Endothelial cell of umbilical vein (primary cell): ENCODE data around the gene SDK2. TPM values are rescaled to one million over a fixed set of nuclear protein-coding genes. Genes with fewer than 3 reads are reported as not detected.

Experiments
- BruUV-seq: library from RNA; stranded (reverse); fragments of 400-500 nt; replicated peaks from 2 replicates; lab custom pipeline; 2021; lab: Mats Ljungman, UMichigan
- CTCF ChIA-PET: fragments of 300-600, 350-600 bp; sonication (Branson Sonifier 250); formaldehyde crosslinking; loops from one replicate; lab custom pipeline; 2021; ENCODE audit warnings: antibody characterized with exemption, inconsistent platforms; lab: Charles Lee
- POLR2A ChIA-PET: fragments of 300-600, 350-600 bp; sonication (Branson Sonifier 250); formaldehyde crosslinking; loops from one replicate; lab custom pipeline; 2021; ENCODE audit warnings: antibody characterized with exemption, inconsistent platforms; lab: Charles Lee
- DNase-seq: peaks from one replicate; pipeline ENCODE4 v3.0.0-alpha.2; 2011; ENCODE audit warnings: low read depth, low spot score
- FAIRE-seq: peaks from 2 replicates; lab custom pipeline; 2011; peaks lifted over from hg19 to GRCh38; lab: Jason Lieb, UNC
- H2AFZ ChIP-seq: 2 replicates; pipeline ENCODE4 v1.6.0; 2012; ENCODE audit warnings: low read depth, low read length, control low read depth, inconsistent platforms
- H3K27ac ChIP-seq: 2 replicates; pipeline ENCODE4 v1.5.1; 2011; ENCODE audit warnings: low read depth, mild to moderate bottlenecking, control low read depth, low read length, moderate library complexity; ENCODE audit not compliant: insufficient read depth
- H3K27me3 ChIP-seq, 2 experiments: 2 replicates each; pipeline versions ENCODE4 v1.6.0 to v1.6.1; 2011; ENCODE audit warnings: low read length in 2 of 2, mixed read lengths in 1 of 2; ENCODE audit not compliant: control insufficient read depth in 2 of 2, insufficient read depth in 2 of 2
- H3K36me3 ChIP-seq, 2 experiments: 2 replicates in 1 of 2; 3 replicates in 1 of 2; pipeline ENCODE4 v1.5.1; 2011; ENCODE audit warnings: low read length in 2 of 2, mild to moderate bottlenecking in 1 of 2, moderate library complexity in 1 of 2; ENCODE audit not compliant: control insufficient read depth in 2 of 2, insufficient read depth in 2 of 2; ENCODE audit errors: extremely low read depth in 1 of 2
- H3K4me1 ChIP-seq: 3 replicates; pipeline ENCODE4 v1.5.1; 2011; ENCODE audit warnings: mild to moderate bottlenecking, low read length; ENCODE audit not compliant: control insufficient read depth, insufficient read depth; ENCODE audit errors: extremely low read depth
- H3K4me2 ChIP-seq: 2 replicates; pipeline ENCODE4 v1.6.1; 2011; ENCODE audit warnings: low read length, control low read depth, mixed read lengths; ENCODE audit not compliant: insufficient read depth
- H3K4me3 ChIP-seq, 3 experiments: fragments of 200-600 bp in 1 of 3; sonication (generic), shearing (Covaris generic) in 1 of 3; replicated peaks in 1 of 3; 2 replicates each; pipeline ENCODE4 v1.5.1; 2011 to 2016; ENCODE audit warnings: control low read depth in 3 of 3, low read length in 3 of 3, mild to moderate bottlenecking in 2 of 3, inconsistent platforms in 1 of 3, low read depth in 1 of 3, moderate library complexity in 1 of 3; ENCODE audit not compliant: insufficient read depth in 1 of 3
- H3K79me2 ChIP-seq: 2 replicates; pipeline ENCODE4 v1.6.0; 2012; ENCODE audit warnings: low read length, inconsistent platforms; ENCODE audit not compliant: control insufficient read depth, insufficient read depth
- H3K9ac ChIP-seq: replicated peaks from 2 replicates; pipeline ENCODE3; 2011; ENCODE audit warnings: low read length, control low read depth; ENCODE audit not compliant: insufficient read depth; ENCODE audit errors: extremely low read depth
- H3K9me1 ChIP-seq: replicated peaks from 3 replicates; pipeline ENCODE4 v1.6.0; 2011; ENCODE audit warnings: mild to moderate bottlenecking, low read length; ENCODE audit not compliant: control insufficient read depth, insufficient read depth; ENCODE audit errors: extremely low read depth
- H3K9me3 ChIP-seq: replicated peaks from 2 replicates; pipeline ENCODE4 v1.5.1; 2012; ENCODE audit warnings: low read length, inconsistent platforms; ENCODE audit not compliant: control insufficient read depth, insufficient read depth
- H4K20me1 ChIP-seq: replicated peaks from 2 replicates; pipeline ENCODE3; 2011; ENCODE audit warnings: mild to moderate bottlenecking, low read length; ENCODE audit not compliant: control insufficient read depth, insufficient read depth; ENCODE audit errors: extremely low read depth
- EZH2 ChIP-seq: IDR thresholded peaks from 2 replicates; pipeline ENCODE4 v1.6.1; 2012; ENCODE audit warnings: borderline replicate concordance, low read depth, mild to moderate bottlenecking, moderate library complexity, low read length, inconsistent platforms; ENCODE audit not compliant: severe bottlenecking
- FOS ChIP-seq: IDR thresholded peaks from 2 replicates; pipeline ENCODE4 v1.6.1; 2011; ENCODE audit warnings: mild to moderate bottlenecking, low read length, moderate library complexity, borderline replicate concordance; ENCODE audit not compliant: insufficient read depth
- GATA2 ChIP-seq: IDR thresholded peaks from 2 replicates; pipeline ENCODE4 v1.7.0; 2011; ENCODE audit warnings: low read depth, mild to moderate bottlenecking, moderate library complexity, mixed read lengths, low read length; ENCODE audit not compliant: insufficient read length, insufficient read depth
- JUN ChIP-seq: IDR thresholded peaks from 2 replicates; pipeline ENCODE4 v1.6.1; 2011; ENCODE audit warnings: borderline replicate concordance, low read depth; ENCODE audit not compliant: insufficient read length, insufficient read depth
- MYC ChIP-seq: IDR thresholded peaks from one replicate; pipeline ENCODE4 v1.6.1; 2011; ENCODE audit warnings: mild to moderate bottlenecking, low read depth, low read length
- POLR2A ChIP-seq: IDR thresholded peaks from 2 replicates; pipeline ENCODE4 v1.6.1; 2012; ENCODE audit warnings: low read depth, mild to moderate bottlenecking, control low read depth, low read length
- POLR2AphosphoS5 ChIP-seq: IDR thresholded peaks from 2 replicates; pipeline ENCODE4 v1.6.1; 2012; ENCODE audit warnings: low read depth, mild to moderate bottlenecking, control low read depth, low read length, moderate library complexity; ENCODE audit not compliant: insufficient read depth
- dilution Hi-C: fragments of 300-500 bp; cut with MboI; formaldehyde crosslinking; loops from one replicate; pipeline ENCODE4 v1.15.0; 2019; ENCODE audit warnings: low sequenced_read_pairs; ENCODE audit not compliant: extremely low pct_ligation_motif_present
- intact Hi-C: fragments of 100-400 bp; cut with micrococcal nuclease; formaldehyde crosslinking; loops from one replicate; pipeline ENCODE4 v1.10.0; 2022
- polyA plus RNA-seq, 4 experiments: library from polyadenylated mRNA; depleted of rRNA in 3 of 4; stranded (reverse) in 3 of 4; unstranded in 1 of 4; fragments of >200 nt; gene quantifications; 2 replicates each; pipeline versions ENCODE4 v1.2.1 to v1.2.3, GENCODE V29; 2011 to 2012; ENCODE audit warnings: missing spikeins in 1 of 4
- total RNA-seq: library from RNA; stranded (reverse); gene quantifications from 2 replicates; pipeline ENCODE4 v1.2.3, GENCODE V29; 2021
- TF ChIP-seq, protein P1 (sequence below), 2 donors: IDR thresholded peaks; 1 replicate in 1 of 2; 2 replicates in 1 of 2; pipeline ENCODE4 v1.5.1; 2011; ENCODE audit warnings: low read length in 2 of 2, mild to moderate bottlenecking in 2 of 2, moderate library complexity in 2 of 2, control low read depth in 1 of 2, inconsistent platforms in 1 of 2, low read depth in 1 of 2; ENCODE audit not compliant: insufficient read depth in 1 of 2; ENCODE audit errors: extremely low read depth in 1 of 2
- TF ChIP-seq, protein P2 (sequence below): IDR thresholded peaks from 2 replicates; pipeline ENCODE4 v1.6.1; 2011; ENCODE audit not compliant: insufficient read depth, insufficient read length

Gene SDK2
- total and polyA plus RNA-seq, 2 donors (not counting 3 experiments of a cell fraction or from before 2014, with no cell fraction given) = not detected

DNA sequence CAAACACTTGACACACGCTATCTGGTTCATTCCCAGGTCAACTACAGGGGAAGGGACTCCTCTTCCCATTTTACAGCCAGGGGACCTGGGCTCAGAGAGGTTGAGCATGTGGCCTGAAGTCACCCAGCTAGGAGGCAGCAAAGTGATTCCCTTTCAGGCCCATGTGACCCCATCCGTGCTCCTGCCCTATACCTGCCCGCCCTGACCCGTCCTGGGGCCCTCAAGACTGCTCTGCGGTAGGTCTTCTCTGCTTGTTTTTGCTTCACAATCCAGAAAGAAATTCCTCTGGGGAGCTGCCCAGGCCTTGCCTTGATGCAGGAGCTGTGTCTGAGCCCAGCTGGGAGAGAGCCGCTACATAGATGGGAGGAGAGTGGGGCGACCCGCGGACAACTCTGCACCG lies 161.4 kb downstream of the SDK2 start:
- no TSS peak for BruUV-seq
- no peaks in the 10 kb centered on the region for H3K27me3 ChIP-seq
- no peak overlapping the region for H3K27ac ChIP-seq
- intact Hi-C loops (no loop called here), dilution Hi-C loops (no loop called here)
- no peaks in the 10 kb centered on the region for H3K79me2 ChIP-seq
- H3K4me3 ChIP-seq = no peak overlapping the region
- no peak overlapping the region for H3K9ac ChIP-seq
- H3K36me3 ChIP-seq = no peaks in the 10 kb centered on the region
- H3K9me3 ChIP-seq = no peaks in the 10 kb centered on the region
- TF ChIP-seq JUN (no peak), FOS (no peak), GATA2 (no peak), MYC (no peak), POLR2A (no peak), POLR2AphosphoS5 (no peak), EZH2 (no peak)
- TF ChIP-seq, protein P1, sequence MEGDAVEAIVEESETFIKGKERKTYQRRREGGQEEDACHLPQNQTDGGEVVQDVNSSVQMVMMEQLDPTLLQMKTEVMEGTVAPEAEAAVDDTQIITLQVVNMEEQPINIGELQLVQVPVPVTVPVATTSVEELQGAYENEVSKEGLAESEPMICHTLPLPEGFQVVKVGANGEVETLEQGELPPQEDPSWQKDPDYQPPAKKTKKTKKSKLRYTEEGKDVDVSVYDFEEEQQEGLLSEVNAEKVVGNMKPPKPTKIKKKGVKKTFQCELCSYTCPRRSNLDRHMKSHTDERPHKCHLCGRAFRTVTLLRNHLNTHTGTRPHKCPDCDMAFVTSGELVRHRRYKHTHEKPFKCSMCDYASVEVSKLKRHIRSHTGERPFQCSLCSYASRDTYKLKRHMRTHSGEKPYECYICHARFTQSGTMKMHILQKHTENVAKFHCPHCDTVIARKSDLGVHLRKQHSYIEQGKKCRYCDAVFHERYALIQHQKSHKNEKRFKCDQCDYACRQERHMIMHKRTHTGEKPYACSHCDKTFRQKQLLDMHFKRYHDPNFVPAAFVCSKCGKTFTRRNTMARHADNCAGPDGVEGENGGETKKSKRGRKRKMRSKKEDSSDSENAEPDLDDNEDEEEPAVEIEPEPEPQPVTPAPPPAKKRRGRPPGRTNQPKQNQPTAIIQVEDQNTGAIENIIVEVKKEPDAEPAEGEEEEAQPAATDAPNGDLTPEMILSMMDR (IDR thresholded peaks at IDR 0.05; ENCODE audit: extremely low read depth in 1 of 2, insufficient read depth in 1 of 2, low read depth in 1 of 2, low read length in 2 of 2) = no peak
- TF ChIP-seq, protein P2, sequence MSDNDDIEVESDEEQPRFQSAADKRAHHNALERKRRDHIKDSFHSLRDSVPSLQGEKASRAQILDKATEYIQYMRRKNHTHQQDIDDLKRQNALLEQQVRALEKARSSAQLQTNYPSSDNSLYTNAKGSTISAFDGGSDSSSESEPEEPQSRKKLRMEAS = no peak
- H3K4me2 ChIP-seq = no peak overlapping the region
- H2AFZ ChIP-seq = no peak overlapping the region
- FAIRE-seq (no peak), DNase-seq (no peak)
- CTCF ChIA-PET = no interaction called here
- no peaks in the 10 kb centered on the region for H3K4me1 ChIP-seq
- H4K20me1 ChIP-seq = no peaks in the 10 kb centered on the region
- no peaks in the 10 kb centered on the region for H3K9me1 ChIP-seq
- POLR2A ChIA-PET = no interaction called here
